CD8-positive, alpha-beta memory T cell (primary cell): Measurements from ENCODE around the gene GRIN1. TPM values are rescaled to one million over a fixed set of nuclear protein-coding genes. Genes with fewer than 3 reads are reported as not detected.
A peak's percentile ranks its signal among the peaks of the same experiment; 100 is the strongest.

ENCODE experiments used
- CTCF ChIA-PET: fragments of 350-600 bp; sonication (Branson Sonifier 250); formaldehyde crosslinking; loops from one replicate; lab custom pipeline; 2021; ENCODE audit warnings: antibody characterized with exemption; lab: Charles Lee
- POLR2A ChIA-PET: fragments of 350-600 bp; sonication (Branson Sonifier 250); formaldehyde crosslinking; loops from one replicate; lab custom pipeline; 2021; ENCODE audit warnings: antibody characterized with exemption; lab: Charles Lee
- DNase-seq, 5 donors: peaks; one replicate each; pipeline versions ENCODE4 v3.0.0 to v3.0.0-alpha.2; 2020 to 2022; ENCODE audit warnings: mixed read lengths in 1 of 5
- H3K27ac ChIP-seq: one replicate; pipeline ENCODE4 v1.7.0; 2013; ENCODE audit warnings: low read depth, mild to moderate bottlenecking, low read length, moderate library complexity
- H3K27me3 ChIP-seq: 2 replicates; pipeline ENCODE4 v1.7.0; 2013; ENCODE audit warnings: low read length, mild to moderate bottlenecking; ENCODE audit not compliant: insufficient read depth, poor library complexity, severe bottlenecking
- H3K36me3 ChIP-seq: 2 replicates; pipeline ENCODE4 v1.7.0; 2013; ENCODE audit warnings: mild to moderate bottlenecking, low read length, moderate library complexity; ENCODE audit not compliant: insufficient read depth
- H3K4me1 ChIP-seq: 2 replicates; pipeline ENCODE4 v1.7.0; 2013; ENCODE audit warnings: mild to moderate bottlenecking, low read length, moderate library complexity; ENCODE audit not compliant: insufficient read depth
- H3K4me3 ChIP-seq: 2 replicates; pipeline ENCODE4 v1.7.0; 2013; ENCODE audit warnings: mild to moderate bottlenecking, low read length
- H3K9me3 ChIP-seq: 2 replicates; pipeline ENCODE4 v1.7.0; 2013; ENCODE audit warnings: mild to moderate bottlenecking, low read length
- H3K27ac Mint-ChIP-seq, 8 donors: one replicate each; pipeline ENCODE4 v1.8.0; 2020 to 2021; ENCODE audit warnings: mixed read lengths in 8 of 8, mild to moderate bottlenecking in 6 of 8, inconsistent platforms in 3 of 8, moderate library complexity in 3 of 8
- H3K27me3 Mint-ChIP-seq, 2 donors: one replicate each; pipeline ENCODE4 v1.8.0; 2020 to 2021; ENCODE audit warnings: mixed read lengths in 2 of 2, mild to moderate bottlenecking in 1 of 2, moderate library complexity in 1 of 2
- H3K36me3 Mint-ChIP-seq, 3 donors: one replicate each; pipeline ENCODE4 v1.8.0; 2020 to 2021; ENCODE audit warnings: mixed read lengths in 3 of 3, inconsistent platforms in 1 of 3, mild to moderate bottlenecking in 1 of 3
- H3K4me1 Mint-ChIP-seq, 3 donors: one replicate each; pipeline ENCODE4 v1.8.0; 2020 to 2021; ENCODE audit warnings: mixed read lengths in 3 of 3, inconsistent platforms in 1 of 3, mild to moderate bottlenecking in 1 of 3
- H3K4me3 Mint-ChIP-seq, 7 donors: one replicate each; pipeline ENCODE4 v1.8.0; 2020 to 2021; ENCODE audit warnings: mixed read lengths in 7 of 7, mild to moderate bottlenecking in 6 of 7, moderate library complexity in 4 of 7, inconsistent platforms in 2 of 7
- H3K9me3 Mint-ChIP-seq, 5 donors: one replicate each; pipeline ENCODE4 v1.8.0; 2020 to 2022; ENCODE audit warnings: mixed read lengths in 5 of 5, mild to moderate bottlenecking in 3 of 5, moderate library complexity in 2 of 5, inconsistent platforms in 1 of 5
- polyA plus RNA-seq: library from polyadenylated mRNA; unstranded; fragments of 300-500 nt; fragmentation: Illumina TruSeq; gene quantifications from one replicate; pipeline ENCODE4 v1.2.3, GENCODE V29; 2021
- total RNA-seq, 2 experiments: library from RNA; stranded (reverse); gene quantifications; one replicate each; pipeline ENCODE4 v1.2.3, GENCODE V29; 2021

Gene GRIN1
- total and polyA plus RNA-seq, 3 experiments from 2014 or later = not detected

DNA sequence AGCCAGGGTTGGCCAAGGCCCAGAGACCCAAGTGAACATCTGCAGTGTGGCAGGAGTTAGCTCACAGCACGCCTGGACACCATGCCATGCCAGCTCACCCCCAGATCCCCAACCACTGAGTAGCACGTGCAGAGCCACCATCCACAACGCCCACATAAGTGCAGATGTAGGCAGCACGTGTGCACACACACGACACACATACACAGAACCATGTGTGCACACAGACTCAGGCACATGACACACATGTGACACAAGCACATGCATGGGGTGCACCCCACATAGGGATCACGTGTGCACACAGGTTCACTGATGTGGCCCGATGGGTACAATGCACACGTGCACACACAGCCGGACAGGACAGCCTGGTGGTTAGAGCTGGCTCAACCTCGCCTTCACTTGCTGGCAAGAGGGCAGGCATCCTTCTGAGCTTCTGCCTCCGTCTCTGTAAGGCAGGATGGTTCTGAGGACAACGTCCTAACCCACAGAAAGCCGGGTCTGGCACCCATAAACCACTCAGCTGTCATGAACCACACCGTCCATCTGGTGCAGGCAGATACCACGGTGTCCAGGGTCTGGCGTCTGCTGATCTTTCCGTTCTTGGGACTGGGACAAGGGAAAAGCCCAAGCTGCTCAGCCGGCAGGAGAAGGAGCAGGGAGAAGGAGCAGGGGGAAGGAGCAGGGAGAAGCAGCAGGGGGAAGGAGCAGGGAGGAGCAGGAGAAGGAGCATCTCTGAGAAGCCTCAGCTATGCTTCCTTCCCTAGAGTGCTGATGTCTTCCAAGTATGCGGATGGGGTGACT is 18.9 kb downstream of the GRIN1 start:
- peaks cover 29 to 38% of the 10 kb centered on the region in 2 donors for H3K27me3 Mint-ChIP-seq
- H3K36me3 Mint-ChIP-seq = no peaks in the 10 kb centered on the region
- H3K4me3 Mint-ChIP-seq = peak overlapping the region in 4 of 7 donors; percentile 26 to 49 (median 36)
- H3K4me1 Mint-ChIP-seq = peaks cover 0 to 28% (median 15%) of the 10 kb centered on the region in 3 donors
- no peak overlapping the region for H3K27ac ChIP-seq
- no peak for DNase-seq
- peaks cover 0 to 2% (median 0%) of the 10 kb centered on the region in 5 donors for H3K9me3 Mint-ChIP-seq
- H3K36me3 ChIP-seq = no peaks in the 10 kb centered on the region
- H3K4me3 ChIP-seq = no peak overlapping the region
- no peaks in the 10 kb centered on the region for H3K9me3 ChIP-seq
- POLR2A ChIA-PET = interaction anchor here (1.2 kb wide), 1 partner anchor 28 kb away, joined by 4 read pairs; no protein-coding TSS in a partner anchor
- no peak overlapping the region for H3K27ac Mint-ChIP-seq
- peaks cover 19% of the 10 kb centered on the region for H3K27me3 ChIP-seq
- H3K4me1 ChIP-seq = peaks cover 13% of the 10 kb centered on the region
- CTCF ChIA-PET = no interaction called here

DNA sequence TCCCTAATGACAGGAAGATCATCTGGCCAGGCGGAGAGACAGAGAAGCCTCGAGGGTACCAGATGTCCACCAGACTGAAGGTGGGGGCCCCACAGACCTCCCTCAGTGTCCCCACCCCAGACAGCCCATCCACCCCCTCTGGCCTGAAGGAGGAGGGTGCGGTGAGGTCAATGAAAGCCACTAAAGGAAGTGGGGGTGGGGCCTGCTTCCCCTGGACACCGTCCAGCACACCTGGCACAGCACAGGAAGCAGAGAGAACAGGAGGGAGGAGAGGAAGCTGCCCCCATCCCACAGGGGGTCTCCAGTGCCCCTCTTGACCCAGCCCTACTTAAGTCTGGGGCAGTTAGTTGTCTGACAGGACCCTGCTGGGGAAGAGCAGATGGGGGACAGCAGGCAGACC is 19.7 kb downstream of the GRIN1 start:
- Histone ChIP-seq H3K4me3 (no peak overlapping the region), H3K4me1 (peaks cover 13% of the 10 kb centered on the region), H3K27ac (no peak overlapping the region), H3K36me3 (no peaks in the 10 kb centered on the region), H3K27me3 (peaks cover 19% of the 10 kb centered on the region), H3K9me3 (no peaks in the 10 kb centered on the region)
- H3K27me3 Mint-ChIP-seq = peaks cover 29 to 42% of the 10 kb centered on the region in 2 donors
- no peaks in the 10 kb centered on the region for H3K36me3 Mint-ChIP-seq
- ChIA-PET CTCF (no interaction called here), POLR2A (no interaction called here)
- H3K4me3 Mint-ChIP-seq = no peak overlapping the region
- H3K9me3 Mint-ChIP-seq = peaks cover 0 to 2% (median 0%) of the 10 kb centered on the region in 5 donors
- no peak overlapping the region for H3K27ac Mint-ChIP-seq
- H3K4me1 Mint-ChIP-seq = peaks cover 0 to 31% (median 15%) of the 10 kb centered on the region in 3 donors
- DNase-seq = no peak

DNA sequence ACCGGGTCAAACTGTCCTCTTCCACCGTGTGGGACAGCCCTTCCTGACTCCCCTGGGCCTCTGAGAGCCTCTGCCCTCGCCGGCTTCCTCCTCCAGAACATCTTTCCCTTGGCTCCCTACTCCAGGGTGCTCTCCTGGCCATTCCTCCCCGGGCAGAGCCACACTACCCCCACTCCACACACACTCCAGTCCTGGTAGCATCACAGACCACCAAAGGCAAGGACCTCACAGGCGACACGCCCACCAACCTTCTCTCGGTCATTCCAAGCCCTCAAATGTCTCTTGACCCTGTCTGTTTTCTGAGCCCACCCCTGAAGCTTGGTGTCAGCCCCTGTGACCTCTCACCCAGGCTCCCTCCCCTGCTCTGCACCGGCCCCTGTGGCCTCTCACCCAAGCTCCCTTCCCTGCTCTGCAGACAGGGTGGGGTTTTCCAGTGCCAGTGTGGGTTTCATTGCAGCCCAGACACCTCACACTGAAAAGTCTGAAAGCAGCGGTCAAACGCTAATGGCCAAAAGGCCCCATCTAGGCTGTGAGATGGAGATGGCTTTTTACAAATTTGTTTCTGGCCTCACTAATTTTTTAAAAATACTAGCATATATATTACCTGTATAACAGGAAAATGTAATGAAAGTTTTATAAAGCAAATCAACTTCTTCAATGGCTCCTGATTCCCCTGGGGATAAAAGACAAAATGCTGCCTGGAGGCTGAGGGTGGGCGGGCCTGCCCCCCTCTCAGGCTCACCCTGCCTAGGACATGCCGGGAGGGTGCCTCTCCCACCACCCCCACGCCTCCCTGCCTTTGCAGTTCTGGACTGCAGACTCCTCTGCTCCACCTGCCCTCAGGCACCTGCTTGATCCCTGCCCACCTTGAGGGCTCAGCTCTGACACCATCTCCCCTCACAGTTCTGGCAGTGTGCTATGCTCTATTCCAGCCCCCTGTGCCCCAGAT is 20.4 kb downstream of the GRIN1 start:
- H3K36me3 ChIP-seq = no peaks in the 10 kb centered on the region
- H3K27me3 Mint-ChIP-seq = peaks cover 32 to 43% of the 10 kb centered on the region in 2 donors
- H3K27ac ChIP-seq = no peak overlapping the region
- peak overlapping the region in 4 of 7 donors; percentile 11 to 82 (median 18) for H3K4me3 Mint-ChIP-seq
- peaks cover 20% of the 10 kb centered on the region for H3K27me3 ChIP-seq
- peak overlapping the region in 2 of 8 donors; percentile 18 to 58 for H3K27ac Mint-ChIP-seq
- no peak overlapping the region for H3K4me3 ChIP-seq
- H3K4me1 Mint-ChIP-seq = peaks cover 0 to 31% (median 15%) of the 10 kb centered on the region in 3 donors
- peaks cover 0 to 2% (median 0%) of the 10 kb centered on the region in 5 donors for H3K9me3 Mint-ChIP-seq
- ChIA-PET CTCF (no interaction called here), POLR2A (no interaction called here)
- no peaks in the 10 kb centered on the region for H3K36me3 Mint-ChIP-seq
- DNase-seq = no peak
- no peaks in the 10 kb centered on the region for H3K9me3 ChIP-seq
- H3K4me1 ChIP-seq = peaks cover 13% of the 10 kb centered on the region

DNA sequence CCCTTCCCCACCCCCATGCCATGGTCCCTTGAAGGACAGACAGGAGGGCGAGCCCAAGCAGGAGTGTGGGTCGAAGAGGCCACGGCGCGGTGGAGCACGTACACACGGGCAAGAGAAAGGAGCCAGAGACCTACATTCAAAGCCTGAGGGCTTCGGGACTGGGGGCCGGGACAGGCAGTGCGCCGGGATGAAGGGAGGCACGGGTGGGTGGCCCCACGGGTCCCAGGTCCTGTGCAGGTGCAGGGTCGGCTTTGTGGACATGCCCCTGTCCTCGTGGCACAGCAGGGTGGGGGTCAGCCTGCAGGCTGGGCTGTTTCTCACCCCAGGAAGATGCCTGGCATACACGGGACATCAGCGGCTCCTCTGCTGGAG is 21.1 kb downstream of the GRIN1 start:
- H3K27me3 ChIP-seq = peaks cover 24% of the 10 kb centered on the region
- no peak overlapping the region for H3K4me3 ChIP-seq
- no peak overlapping the region for H3K4me3 Mint-ChIP-seq
- no peak overlapping the region for H3K27ac Mint-ChIP-seq
- DNase-seq = no peak
- ChIA-PET POLR2A (no interaction called here), CTCF (no interaction called here)
- no peak overlapping the region for H3K27ac ChIP-seq
- no peaks in the 10 kb centered on the region for H3K36me3 Mint-ChIP-seq
- H3K4me1 Mint-ChIP-seq = peaks cover 0 to 31% (median 14%) of the 10 kb centered on the region in 3 donors
- peaks cover 13% of the 10 kb centered on the region for H3K4me1 ChIP-seq
- peaks cover 0 to 2% (median 0%) of the 10 kb centered on the region in 5 donors for H3K9me3 Mint-ChIP-seq
- H3K27me3 Mint-ChIP-seq = peaks cover 31 to 39% of the 10 kb centered on the region in 2 donors
- no peaks in the 10 kb centered on the region for H3K36me3 ChIP-seq
- no peaks in the 10 kb centered on the region for H3K9me3 ChIP-seq

DNA sequence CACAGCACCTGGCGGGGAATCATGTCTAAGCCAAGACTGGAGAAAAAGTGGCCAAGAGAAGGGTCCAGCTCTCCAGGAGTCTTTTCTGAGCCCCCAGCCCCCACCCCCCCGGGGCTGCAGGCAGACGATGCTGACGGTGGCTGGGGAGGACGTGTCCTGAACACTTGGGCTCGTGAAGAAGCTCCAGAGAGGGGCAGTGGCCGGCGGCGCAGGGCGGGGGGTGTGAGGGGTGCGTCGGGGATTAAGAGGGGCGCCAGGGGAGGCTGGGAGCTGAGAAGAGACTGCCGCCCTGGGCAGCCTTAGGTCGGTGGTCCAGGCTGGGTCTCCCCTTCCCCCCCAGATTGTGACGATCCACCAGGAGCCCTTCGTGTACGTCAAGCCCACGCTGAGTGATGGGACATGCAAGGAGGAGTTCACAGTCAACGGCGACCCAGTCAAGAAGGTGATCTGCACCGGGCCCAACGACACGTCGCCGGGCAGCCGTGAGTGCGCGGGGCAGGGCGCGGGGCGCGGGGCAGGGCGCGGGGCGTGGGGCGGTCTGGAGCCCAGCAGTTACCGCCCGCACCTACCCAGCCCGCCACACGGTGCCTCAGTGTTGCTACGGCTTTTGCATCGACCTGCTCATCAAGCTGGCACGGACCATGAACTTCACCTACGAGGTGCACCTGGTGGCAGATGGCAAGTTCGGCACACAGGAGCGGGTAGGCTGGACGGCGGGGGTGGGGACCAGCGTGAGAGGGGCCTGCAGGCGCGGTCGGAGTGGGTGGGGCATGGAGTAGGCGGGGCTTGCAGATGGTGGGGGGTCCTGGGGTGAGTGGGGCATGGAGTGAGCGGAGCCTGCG is 22.0 kb downstream of the GRIN1 start:
- peaks cover 32 to 42% of the 10 kb centered on the region in 2 donors for H3K27me3 Mint-ChIP-seq
- H3K9me3 ChIP-seq = no peaks in the 10 kb centered on the region
- ChIA-PET CTCF (no interaction called here), POLR2A (no interaction called here)
- peaks cover 0 to 31% (median 14%) of the 10 kb centered on the region in 3 donors for H3K4me1 Mint-ChIP-seq
- no peaks in the 10 kb centered on the region for H3K36me3 ChIP-seq
- no peaks in the 10 kb centered on the region for H3K36me3 Mint-ChIP-seq
- DNase-seq = no peak
- H3K27ac ChIP-seq = no peak overlapping the region
- H3K4me3 ChIP-seq = no peak overlapping the region
- H3K4me3 Mint-ChIP-seq = no peak overlapping the region
- H3K4me1 ChIP-seq = peaks cover 13% of the 10 kb centered on the region
- H3K9me3 Mint-ChIP-seq = peaks cover 0 to 2% (median 0%) of the 10 kb centered on the region in 5 donors
- H3K27ac Mint-ChIP-seq = no peak overlapping the region
- peaks cover 25% of the 10 kb centered on the region for H3K27me3 ChIP-seq

DNA sequence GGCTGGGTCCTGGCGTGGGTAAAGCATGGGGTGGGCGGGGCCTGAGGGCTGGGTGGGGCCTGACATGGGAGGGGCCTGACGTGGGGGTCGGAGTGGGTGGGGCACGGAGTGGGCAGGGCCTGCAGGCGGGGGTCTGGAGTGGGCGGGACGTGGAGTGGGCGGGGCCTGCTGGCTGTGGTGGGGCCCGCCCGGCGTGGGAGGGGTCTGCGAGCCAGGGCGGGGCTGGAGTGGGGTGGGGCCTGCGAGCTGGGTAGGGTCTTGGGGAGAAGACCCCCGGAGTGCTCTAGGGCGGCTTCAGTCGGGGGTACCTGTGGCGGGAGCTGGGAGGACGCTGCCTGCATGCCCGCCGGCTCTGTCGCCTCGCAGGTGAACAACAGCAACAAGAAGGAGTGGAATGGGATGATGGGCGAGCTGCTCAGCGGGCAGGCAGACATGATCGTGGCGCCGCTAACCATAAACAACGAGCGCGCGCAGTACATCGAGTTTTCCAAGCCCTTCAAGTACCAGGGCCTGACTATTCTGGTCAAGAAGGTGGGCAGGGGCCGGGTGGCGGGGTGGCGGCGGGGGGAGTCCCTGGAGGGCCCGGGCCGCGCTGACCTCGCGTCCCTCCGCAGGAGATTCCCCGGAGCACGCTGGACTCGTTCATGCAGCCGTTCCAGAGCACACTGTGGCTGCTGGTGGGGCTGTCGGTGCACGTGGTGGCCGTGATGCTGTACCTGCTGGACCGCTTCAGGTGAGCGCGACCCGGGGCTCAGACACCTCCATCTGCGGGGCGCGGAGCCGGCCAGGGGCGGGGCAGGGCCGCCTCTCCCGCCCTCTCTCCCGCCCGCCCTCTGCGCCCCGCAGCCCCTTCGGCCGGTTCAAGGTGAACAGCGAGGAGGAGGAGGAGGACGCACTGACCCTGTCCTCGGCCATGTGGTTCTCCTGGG is 22.9 kb downstream of the GRIN1 start:
- POLR2A ChIA-PET = no interaction called here
- peaks cover 0 to 2% (median 0%) of the 10 kb centered on the region in 5 donors for H3K9me3 Mint-ChIP-seq
- Histone ChIP-seq H3K27ac (no peak overlapping the region), H3K4me1 (peaks cover 13% of the 10 kb centered on the region), H3K36me3 (no peaks in the 10 kb centered on the region), H3K4me3 (no peak overlapping the region), H3K27me3 (peaks cover 34% of the 10 kb centered on the region), H3K9me3 (no peaks in the 10 kb centered on the region)
- H3K36me3 Mint-ChIP-seq = no peaks in the 10 kb centered on the region
- peaks cover 36 to 45% of the 10 kb centered on the region in 2 donors for H3K27me3 Mint-ChIP-seq
- H3K4me3 Mint-ChIP-seq = no peak overlapping the region
- peaks cover 0 to 30% (median 14%) of the 10 kb centered on the region in 3 donors for H3K4me1 Mint-ChIP-seq
- CTCF ChIA-PET = no interaction called here
- no peak overlapping the region for H3K27ac Mint-ChIP-seq
- no peak for DNase-seq
